HG03571 (cell line): Measurements from ENCODE around the gene TGFBR3L.
"Not testable (repeated sequence)": the region's sequence is repeated elsewhere in the genome, so short reads cannot be mapped to it uniquely, and the experiment has no call there.

Source experiments
- ATAC-seq: cut with Tn5 transposase; IDR thresholded peaks from one replicate; pipeline ENCODE4 v1.9.1; 2021; ENCODE audit not compliant: unreplicated experiment

TGFBR3L gene

DNA sequence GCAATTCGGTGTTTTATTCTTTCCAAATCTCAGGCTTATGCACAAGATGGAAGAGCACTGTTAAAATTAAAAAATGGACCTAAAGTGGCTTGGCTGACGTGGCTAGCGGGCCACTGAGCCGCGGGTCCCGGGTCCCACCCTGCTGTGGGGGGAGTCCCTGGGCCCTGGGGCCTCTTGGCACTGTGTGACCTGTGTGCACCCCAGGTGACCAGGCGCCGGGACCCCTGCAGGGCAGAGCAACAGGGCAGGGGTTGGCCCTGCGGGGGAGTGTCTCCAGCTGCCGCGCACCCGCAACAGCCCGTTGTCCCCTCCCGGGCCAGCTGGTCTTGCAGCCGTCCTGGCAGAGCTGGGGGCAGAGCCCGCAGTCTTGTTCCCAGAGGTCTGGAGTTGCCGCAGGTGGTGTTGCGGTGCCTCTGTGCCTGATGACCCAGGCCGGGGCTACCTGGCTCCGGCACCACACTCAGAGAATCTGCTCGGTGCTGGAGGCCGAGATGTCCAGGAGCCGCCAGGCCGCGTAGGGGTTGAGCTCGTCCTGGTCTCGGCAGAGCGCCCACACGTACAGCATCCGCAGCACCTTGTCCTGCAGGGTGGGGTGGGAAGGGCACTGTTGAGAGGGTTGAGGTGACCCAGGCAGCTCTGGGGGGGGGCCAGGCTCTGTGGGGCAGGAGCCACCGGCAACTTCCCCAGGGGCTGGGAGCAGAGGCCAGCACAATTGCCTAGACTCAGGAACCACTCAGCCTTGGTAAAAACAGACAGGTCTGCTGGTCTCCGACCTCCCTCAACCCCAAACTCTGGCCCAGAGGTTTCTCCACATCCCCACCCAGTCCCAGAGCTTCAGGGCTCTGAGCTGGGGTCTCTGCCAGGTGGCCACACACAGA, 12.3 kb downstream of the TGFBR3L start:
- no peak for ATAC-seq

DNA sequence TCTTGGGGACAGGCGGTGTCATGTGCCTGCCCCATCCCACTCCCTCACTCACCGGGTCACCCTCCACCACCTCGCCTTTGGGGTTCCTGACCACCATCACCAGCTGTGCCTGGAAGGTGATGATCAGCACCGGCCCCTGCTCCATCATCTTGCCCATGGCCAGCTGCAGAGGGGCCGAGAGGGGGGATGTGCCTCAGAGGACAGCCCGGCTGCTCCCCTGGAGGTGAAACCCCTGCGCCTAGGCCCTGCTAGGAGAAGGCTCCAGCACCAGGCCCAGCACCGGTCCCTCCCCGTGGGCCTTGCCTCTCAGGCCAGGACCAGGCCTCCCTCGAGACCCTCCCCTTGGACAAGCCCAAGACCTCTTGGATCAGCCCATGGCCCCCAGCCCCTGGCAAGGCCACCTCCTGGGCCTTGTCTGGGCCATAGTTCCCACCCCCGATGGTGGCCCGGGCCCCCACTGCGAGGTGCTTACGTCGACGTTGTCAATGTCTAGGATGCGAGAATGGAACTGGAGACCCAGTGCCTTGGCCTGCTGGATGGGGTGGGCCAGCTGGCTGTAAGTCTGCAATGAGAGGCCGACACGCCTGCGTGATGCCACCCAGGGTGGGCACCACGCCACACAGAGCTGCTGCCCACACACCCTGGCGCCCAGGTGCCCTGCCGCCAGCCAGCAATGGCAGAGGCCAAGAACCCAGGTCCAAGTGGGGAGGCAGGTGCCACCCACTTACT, 13.1 kb downstream of the TGFBR3L start:
- ATAC-seq = no peak

GRCh38 chr19:7928334-7928706, 13.7 kb downstream of the TGFBR3L start:
- ATAC-seq = no peak

DNA sequence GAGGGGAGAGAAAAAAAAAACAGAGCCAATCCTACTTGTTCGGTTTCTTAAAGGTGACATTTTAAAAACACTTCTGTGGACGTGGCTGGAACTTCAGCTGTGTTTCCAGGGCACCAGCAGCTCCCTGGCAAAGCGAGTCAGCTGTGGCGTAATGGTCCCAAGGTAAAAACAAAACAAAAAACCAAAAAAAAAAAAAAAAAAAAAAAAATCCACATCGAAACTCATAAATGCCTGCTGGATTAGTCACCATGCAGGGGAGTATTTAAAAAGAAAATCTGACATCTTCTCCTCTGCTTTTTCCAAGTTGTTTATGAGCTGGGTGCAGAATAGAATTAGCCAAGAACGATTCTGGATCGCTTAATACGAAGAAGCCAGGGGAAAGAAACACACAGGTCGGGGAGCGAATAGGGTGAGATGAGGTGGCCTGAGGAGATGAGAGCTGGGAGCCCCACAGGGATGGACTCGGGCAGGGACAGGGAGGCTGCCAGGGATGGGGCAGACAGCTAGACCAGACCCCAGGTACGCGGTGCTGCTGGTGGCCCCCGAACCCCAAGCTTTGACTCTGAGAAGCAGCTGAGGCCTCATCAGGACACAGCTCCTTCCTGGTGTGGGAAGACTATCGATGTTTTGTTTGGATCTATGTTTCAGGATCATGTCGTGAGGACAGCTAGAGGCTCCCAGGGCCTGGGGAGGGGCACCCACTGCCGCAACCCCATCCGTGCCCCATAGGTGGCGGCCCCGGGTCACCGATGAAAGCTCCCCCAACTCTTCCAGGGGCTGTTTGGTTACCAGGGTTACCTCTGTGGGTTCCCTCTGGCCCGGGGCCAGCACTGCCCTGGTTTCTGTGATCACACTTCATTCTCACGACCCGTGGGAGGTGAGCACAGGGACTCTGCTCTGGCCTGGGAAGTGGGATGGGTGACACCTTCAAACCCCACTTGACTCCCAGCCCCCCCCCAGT, 14.4 kb downstream of the TGFBR3L start:
- no peak for ATAC-seq

DNA sequence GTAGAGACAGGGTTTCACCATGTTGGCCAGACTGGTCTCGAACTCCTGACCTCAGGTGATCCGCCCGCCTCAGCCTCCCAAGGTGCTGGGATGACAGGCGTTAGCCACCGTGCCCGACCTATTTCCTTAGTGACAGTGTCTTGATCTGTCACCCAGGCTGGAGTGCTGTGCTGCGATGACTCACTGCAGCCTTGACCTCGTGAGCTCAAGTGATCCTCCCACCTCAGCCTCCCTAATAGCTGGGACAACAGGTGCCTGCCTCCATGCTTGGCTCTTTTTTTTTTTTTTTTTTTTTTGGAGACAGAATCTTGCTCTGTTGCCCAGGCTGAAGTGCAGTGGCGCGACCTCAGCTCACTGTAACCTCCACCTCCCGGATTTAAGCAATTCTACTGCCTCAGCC, 15.4 kb downstream of the TGFBR3L start:
- not testable (repeated sequence) for ATAC-seq

- ATAC-seq = no peak
Observed at GRCh38 chr19:7930765-7931164, 16.1 kb downstream of the TGFBR3L start.

GRCh38 chr19:7931221-7932061, 16.8 kb downstream of the TGFBR3L start:
- no peak for ATAC-seq

DNA sequence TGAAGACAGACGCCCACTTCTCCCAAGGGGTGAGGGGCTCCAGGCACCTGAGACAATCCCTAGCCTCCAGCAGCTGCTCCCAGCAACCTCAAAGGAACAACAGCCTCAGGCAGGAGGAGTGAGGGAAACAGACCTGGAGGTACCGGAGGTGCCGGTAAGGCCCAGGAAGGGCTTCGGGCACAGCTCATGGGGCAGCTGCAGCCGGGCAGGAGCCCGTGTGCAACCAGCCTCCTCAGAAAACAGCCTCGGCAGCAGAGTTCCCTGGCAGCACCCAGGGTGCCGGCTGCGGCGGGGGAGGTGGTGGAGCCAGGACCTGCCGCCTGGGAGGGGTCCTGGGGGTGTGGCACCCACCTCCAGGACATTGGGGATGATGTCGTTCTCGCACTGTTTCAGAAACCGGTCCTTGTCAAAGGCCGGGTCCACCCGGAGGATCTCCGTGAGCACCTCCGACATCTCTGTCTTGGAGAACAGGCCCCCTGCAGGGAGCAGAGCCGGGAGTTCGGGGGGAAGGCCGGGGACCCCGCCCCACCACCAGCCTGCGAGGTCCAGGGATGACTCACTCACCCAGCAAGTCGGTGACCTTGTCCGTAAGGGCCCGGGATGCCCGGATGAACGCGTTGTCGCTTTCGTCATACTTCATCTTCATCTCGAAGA, 17.8 kb downstream of the TGFBR3L start:
- ATAC-seq = no peak

DNA sequence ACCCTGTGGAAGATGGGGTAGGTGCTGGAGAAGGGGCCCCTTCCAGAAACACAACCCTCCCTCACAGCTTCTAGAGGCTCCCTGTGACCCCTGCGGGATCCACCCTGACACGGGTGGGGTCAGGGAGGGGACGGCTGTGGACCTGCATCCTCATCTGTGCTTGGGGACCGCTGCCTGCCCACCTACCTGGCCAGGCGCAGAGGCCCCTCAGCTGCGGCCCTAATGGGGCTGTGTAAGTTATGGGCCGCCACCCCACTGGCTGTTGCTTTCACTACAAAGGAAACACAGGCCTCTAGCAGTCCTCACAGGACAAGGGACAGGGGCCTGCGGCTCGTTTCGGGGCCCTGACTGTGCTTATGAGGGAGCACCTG, 18.3 kb downstream of the TGFBR3L start:
- no peak for ATAC-seq

GRCh38 chr19:7933411-7933810, 18.8 kb downstream of the TGFBR3L start:
- ATAC-seq = no peak

DNA sequence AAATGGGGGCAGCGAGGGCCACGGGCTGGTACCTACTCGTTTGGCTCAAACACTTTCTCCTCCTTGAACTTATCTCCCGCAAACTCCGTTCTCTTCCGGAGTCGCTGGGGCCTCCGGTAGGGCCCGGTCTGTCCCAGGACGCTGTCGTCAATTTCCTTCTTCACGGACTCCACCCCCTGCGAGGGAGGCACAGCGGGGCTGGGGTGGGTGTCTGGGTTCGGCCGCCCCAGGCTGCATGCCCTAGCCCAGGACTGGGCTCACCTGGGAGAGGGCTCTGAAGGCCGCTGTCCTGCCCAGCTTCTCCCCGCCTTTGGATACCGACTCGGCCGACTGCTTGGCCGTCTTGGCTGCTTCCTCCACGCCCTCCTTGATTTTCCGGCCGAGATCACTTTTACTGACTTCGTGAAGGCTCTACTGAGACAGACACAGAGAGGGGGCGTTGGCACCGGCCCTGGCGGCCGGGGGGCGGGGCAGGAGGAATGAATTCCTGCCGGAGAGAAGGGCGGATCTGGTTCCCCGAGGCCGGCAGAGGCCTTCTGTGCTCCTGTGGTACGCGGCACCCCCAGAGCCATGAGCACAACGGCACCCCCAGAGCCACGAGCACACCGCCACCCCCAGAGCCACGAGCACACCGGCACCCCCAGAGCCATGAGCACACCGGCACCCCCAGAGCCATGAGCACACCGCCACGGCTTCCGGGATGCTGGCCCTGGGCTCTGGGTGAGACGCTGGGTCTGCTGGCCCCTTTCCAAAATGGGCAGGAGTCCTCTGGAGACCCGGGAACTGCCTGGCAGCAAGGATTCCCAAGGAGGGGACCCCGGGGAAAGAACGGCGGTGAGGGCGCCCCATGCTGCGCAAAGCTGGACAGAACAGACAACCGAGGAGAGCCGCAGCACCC, 19.4 kb downstream of the TGFBR3L start:
- no peak for ATAC-seq

DNA sequence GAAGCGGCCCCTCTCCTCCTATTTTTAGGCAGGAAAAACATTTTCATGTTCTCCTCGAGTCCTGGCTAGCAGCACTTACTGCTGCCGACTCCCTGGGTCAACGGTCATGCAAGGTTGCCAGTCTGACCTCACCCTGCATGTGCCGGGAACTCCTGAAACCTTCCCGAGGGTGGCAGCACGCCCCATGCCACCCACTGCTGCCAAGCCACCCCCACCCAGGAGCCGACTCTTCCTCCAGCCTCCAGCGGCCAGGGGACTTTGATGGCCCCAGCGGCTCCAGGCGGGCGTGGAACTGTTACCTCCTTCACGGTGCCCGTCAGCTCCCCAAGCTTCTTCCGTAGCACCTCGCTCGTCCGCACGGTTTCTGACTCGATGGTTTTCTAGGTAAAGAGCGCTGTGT, 20.1 kb downstream of the TGFBR3L start:
- no peak for ATAC-seq

DNA sequence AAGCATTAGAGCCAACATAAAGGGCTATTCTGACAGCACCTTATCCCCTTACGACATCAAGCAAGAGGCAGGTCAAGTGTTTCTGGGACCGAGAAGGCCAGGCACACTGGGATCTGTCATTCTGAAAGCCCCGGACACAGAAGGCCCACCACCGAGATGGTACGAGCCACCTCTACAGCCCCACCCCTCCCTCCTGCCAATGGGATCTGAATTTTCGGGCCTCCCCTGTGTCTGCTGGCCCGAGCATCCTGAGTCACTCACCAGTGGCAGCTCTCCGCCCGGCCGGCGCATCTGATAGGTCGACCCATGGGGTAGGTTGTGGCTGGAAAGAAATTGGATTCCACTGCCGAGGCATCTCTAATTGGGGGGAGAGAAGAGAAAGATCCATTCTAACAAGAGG, 26.2 kb downstream of the TGFBR3L start:
- ATAC-seq = no peak

DNA sequence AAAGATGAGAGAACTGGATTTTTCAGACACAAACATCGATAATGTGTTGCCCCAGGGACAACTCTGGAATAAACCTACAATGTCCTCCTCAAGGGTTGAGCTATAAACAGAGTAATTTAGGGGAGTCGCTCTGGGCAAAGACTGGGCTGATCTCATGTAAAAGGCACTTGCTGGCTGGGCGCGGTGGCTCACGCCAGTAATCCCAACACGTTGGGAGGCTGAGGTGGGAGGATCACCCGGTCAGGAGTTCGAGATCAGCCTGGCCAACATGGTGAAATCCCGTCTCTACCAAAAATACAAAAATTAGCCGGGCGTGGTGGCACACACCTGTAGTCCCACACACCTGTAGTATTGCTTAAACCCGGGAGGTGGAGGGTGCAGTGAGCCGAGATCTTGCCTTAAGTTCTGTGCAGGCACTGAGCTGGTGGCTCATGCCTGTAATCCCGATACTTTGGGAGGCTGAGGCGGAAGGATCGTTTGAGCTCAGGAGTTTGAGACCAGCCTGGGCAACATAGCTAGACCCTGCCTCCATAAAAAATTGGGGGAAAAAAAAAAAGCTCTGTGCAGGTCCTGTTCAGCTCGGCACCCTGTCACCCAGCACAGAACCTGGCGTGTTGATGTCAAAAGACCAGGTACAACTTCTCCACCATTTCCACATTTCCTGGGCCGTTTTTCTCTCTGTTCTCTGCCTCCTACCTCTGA, 27.4 kb downstream of the TGFBR3L start:
- no peak for ATAC-seq

DNA sequence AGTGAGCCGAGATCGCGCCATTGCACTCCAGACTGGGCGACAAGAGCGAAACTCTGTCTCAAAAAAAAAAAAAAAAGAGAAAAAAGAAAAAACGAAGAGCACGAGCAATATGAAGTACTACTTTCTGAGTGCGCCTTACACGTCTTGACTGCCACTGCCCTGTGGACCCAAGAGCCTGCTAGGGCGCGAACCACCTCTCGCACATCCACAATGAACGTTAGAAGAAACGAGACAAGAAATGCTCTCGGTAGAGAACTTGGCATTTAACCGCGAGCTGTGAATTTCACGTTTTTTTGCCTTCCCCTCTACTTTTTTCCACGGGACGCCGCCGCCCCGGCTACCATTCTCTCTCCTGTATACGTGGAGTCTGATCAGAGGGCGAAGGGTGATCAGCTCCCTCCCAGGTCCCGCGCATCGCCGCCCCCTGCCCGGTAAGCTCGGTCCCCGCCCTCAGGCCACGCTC, 28.4 kb downstream of the TGFBR3L start:
- ATAC-seq = no peak

GRCh38 chr19:7943444-7944176, 29.0 kb downstream of the TGFBR3L start, which contains the start of gene TIMM44:
Gene TIMM44, minus strand, starts transcription at chr19:7943666. Its CDS starts 15 bp downstream, at chr19:7943651.
- ATAC-seq = peak; percentile 91

DNA sequence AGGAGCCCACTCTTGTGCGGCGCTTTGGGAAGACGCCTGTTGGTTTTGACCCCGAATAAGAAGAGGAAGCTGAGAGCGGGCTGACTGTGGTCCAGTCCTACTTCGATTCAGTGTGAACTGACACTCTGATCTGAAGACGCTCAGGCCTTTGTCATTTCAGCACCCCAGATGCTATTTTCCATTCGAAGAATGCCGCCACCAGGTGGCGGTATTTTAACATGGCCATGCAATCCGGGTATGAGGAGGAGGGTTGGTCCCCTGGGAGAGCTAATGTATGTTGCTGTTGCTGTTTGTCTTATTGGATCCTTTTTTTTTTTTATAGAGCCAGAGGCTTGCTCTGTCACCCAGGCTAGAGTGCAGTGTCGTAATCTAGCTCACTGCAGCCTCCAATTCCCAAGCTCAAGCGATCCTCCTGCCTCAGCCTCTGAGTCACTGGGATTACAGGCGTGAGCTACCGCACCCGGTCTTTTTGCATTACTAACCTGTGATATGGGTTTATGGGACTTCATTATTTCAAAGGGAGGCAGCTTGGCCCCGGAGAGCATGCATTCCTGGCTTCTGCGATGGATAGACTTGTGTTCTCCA, 29.6 kb downstream of the TGFBR3L start:
- peak; percentile 33 for ATAC-seq
